Measurements from ENCODE around the gene NEAT1.

The NEAT1 gene

GRCh38 chr11:65473278-65473860 lies 50.8 kb downstream of the NEAT1 start:
- peak in 1 of 2 experiments; percentile 46 for DNase-seq (ENCODE audit: low read depth in 1 of 2, low spot score in 1 of 2)
- in situ Hi-C loops (cut with HindIII; ENCODE audit: low pct_unique_long_range_greater_than_20kb, low sequenced_read_pairs), result no loop called here
- TF ChIP-seq JUND (IDR thresholded peaks at IDR 0.05; ENCODE audit: low read depth), result no peak

GRCh38 chr11:65474864-65475263 lies 52.3 kb downstream of the NEAT1 start:
- in situ Hi-C loops (cut with HindIII; ENCODE audit: low pct_unique_long_range_greater_than_20kb, low sequenced_read_pairs), result no loop called here
- DNase-seq (ENCODE audit: low read depth in 1 of 2, low spot score in 1 of 2), result no peak
- no peak for TF ChIP-seq JUND (IDR thresholded peaks at IDR 0.05; ENCODE audit: low read depth)

GRCh38 chr11:65476632-65477148 lies 54.1 kb downstream of the NEAT1 start:
- no peak for TF ChIP-seq JUND (IDR thresholded peaks at IDR 0.05; ENCODE audit: low read depth)
- no peak for DNase-seq (ENCODE audit: low read depth in 1 of 2, low spot score in 1 of 2)
- in situ Hi-C loops (cut with HindIII; ENCODE audit: low pct_unique_long_range_greater_than_20kb, low sequenced_read_pairs), result no loop called here

GRCh38 chr11:65477149-65477965 lies 54.8 kb downstream of the NEAT1 start:
- peak; percentile 98 to 99 for DNase-seq (ENCODE audit: low read depth in 1 of 2, low spot score in 1 of 2)
- TF ChIP-seq JUND (IDR thresholded peaks at IDR 0.05; ENCODE audit: low read depth), result peak; percentile 75; the same call in 1 of the 2 replicates
- in situ Hi-C loops (cut with HindIII; ENCODE audit: low pct_unique_long_range_greater_than_20kb, low sequenced_read_pairs), result no loop called here

GRCh38 chr11:65478388-65479183 lies 56.0 kb downstream of the NEAT1 start:
- TF ChIP-seq JUND (IDR thresholded peaks at IDR 0.05; ENCODE audit: low read depth), result no peak
- in situ Hi-C loops (cut with HindIII; ENCODE audit: low pct_unique_long_range_greater_than_20kb, low sequenced_read_pairs), result no loop called here
- no peak for DNase-seq (ENCODE audit: low read depth in 1 of 2, low spot score in 1 of 2)

- in situ Hi-C loops (cut with HindIII; ENCODE audit: low pct_unique_long_range_greater_than_20kb, low sequenced_read_pairs), result no loop called here
- TF ChIP-seq JUND (IDR thresholded peaks at IDR 0.05; ENCODE audit: low read depth), result no peak
- DNase-seq (ENCODE audit: low read depth in 1 of 2, low spot score in 1 of 2), result peak in 1 of 2 experiments; percentile 84
Measured at GRCh38 chr11:65479184-65480145, 56.9 kb downstream of the NEAT1 start.

GRCh38 chr11:65482306-65482850 lies 59.8 kb downstream of the NEAT1 start:
- TF ChIP-seq JUND (IDR thresholded peaks at IDR 0.05; ENCODE audit: low read depth), result no peak
- in situ Hi-C loops (cut with HindIII; ENCODE audit: low pct_unique_long_range_greater_than_20kb, low sequenced_read_pairs), result no loop called here
- DNase-seq (ENCODE audit: low read depth in 1 of 2, low spot score in 1 of 2), result no peak

GRCh38 chr11:65485920-65486219 lies 63.3 kb downstream of the NEAT1 start:
- in situ Hi-C loops (cut with HindIII; ENCODE audit: low pct_unique_long_range_greater_than_20kb, low sequenced_read_pairs), result no loop called here
- DNase-seq (ENCODE audit: low read depth in 1 of 2, low spot score in 1 of 2), result no peak
- TF ChIP-seq JUND (IDR thresholded peaks at IDR 0.05; ENCODE audit: low read depth), result no peak

- in situ Hi-C loops (cut with HindIII; ENCODE audit: low pct_unique_long_range_greater_than_20kb, low sequenced_read_pairs), result no loop called here
- TF ChIP-seq JUND (IDR thresholded peaks at IDR 0.05; ENCODE audit: low read depth), result no peak
- no peak for DNase-seq (ENCODE audit: low read depth in 1 of 2, low spot score in 1 of 2)
Measured at GRCh38 chr11:65486570-65487466, 64.2 kb downstream of the NEAT1 start.

- TF ChIP-seq JUND (IDR thresholded peaks at IDR 0.05; ENCODE audit: low read depth), result no peak; the same call in 1 of the 2 replicates
- in situ Hi-C loops (cut with HindIII; ENCODE audit: low pct_unique_long_range_greater_than_20kb, low sequenced_read_pairs), result no loop called here
- DNase-seq (ENCODE audit: low read depth in 1 of 2, low spot score in 1 of 2), result peak; percentile 96 to 100
Measured at GRCh38 chr11:65487467-65488272, 65.1 kb downstream of the NEAT1 start.

All from T47D (cell line).